Activated CD4-positive, alpha-beta memory T cell treated with anti-CD3 and anti-CD28 coated beads for 36 hours (primary cell): ENCODE data around the gene YAE1. TPM values are rescaled to one million over a fixed set of nuclear protein-coding genes. Genes with fewer than 3 reads are reported as not detected.

ENCODE experiments used
- CTCF ChIA-PET: fragments of 350-600 bp; sonication (Branson Sonifier 250); formaldehyde crosslinking; loops from one replicate; lab custom pipeline; 2021; ENCODE audit warnings: antibody characterized with exemption, inconsistent platforms; lab: Charles Lee
- POLR2A ChIA-PET: fragments of 350-600 bp; sonication (Branson Sonifier 250); formaldehyde crosslinking; loops from one replicate; lab custom pipeline; 2021; ENCODE audit warnings: antibody characterized with exemption; lab: Charles Lee
- DNase-seq: peaks from one replicate; pipeline ENCODE4 v3.0.0-alpha.2; 2020
- H3K27ac Mint-ChIP-seq: one replicate; pipeline ENCODE4 v1.8.0; 2021; ENCODE audit warnings: mixed read lengths
- H3K27me3 Mint-ChIP-seq: one replicate; pipeline ENCODE4 v1.8.0; 2021; ENCODE audit warnings: mixed read lengths
- H3K36me3 Mint-ChIP-seq: one replicate; pipeline ENCODE4 v1.8.0; 2021; ENCODE audit warnings: mixed read lengths
- H3K4me1 Mint-ChIP-seq: one replicate; pipeline ENCODE4 v1.8.0; 2021; ENCODE audit warnings: low read depth, mixed read lengths
- H3K4me3 Mint-ChIP-seq: one replicate; pipeline ENCODE4 v1.8.0; 2021; ENCODE audit warnings: mild to moderate bottlenecking, mixed read lengths
- H3K9me3 Mint-ChIP-seq: one replicate; pipeline ENCODE4 v1.8.0; 2021; ENCODE audit warnings: mixed read lengths
- intact Hi-C: fragments of 100-400 bp; cut with micrococcal nuclease; formaldehyde crosslinking; loops from one replicate; pipeline ENCODE4 v1.15.1; 2023
- total RNA-seq, 2 experiments: library from RNA; stranded (reverse); gene quantifications; one replicate each; pipeline ENCODE4 v1.2.3, GENCODE V29; 2021

YAE1 gene
- total RNA-seq, 2 experiments from 2014 or later: 7.3 to 8.8 TPM

DNA sequence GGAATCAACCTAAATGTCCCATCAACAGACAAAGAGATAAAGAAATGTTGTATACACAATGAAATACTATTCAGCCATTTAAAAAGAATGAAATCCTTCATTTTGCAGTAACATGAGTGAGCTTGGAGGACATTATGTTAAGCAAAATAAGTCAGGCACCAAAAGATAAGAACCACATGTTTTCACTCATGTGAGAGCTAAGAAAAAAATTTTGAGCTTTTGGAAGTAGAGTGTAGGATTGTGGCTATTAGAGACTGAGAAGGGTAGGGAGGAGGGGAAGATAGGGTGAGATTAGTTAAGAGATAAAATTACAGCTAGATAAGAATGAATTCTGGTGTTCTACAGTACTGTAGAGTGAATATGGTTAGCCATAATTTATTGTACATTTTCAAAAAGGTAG is 8.3 kb upstream of the YAE1 start:
- Mint-ChIP-seq H3K27ac (no peak overlapping the region), H3K4me3 (no peak overlapping the region), H3K36me3 (no peaks in the 10 kb centered on the region), H3K9me3 (no peaks in the 10 kb centered on the region), H3K27me3 (peaks cover 2% of the 10 kb centered on the region), H3K4me1 (no peaks in the 10 kb centered on the region)
- intact Hi-C loops: no loop called here
- ChIA-PET CTCF (interaction anchor here (0.6 kb wide), 1 partner anchor 21 kb away, joined by 3 read pairs; no protein-coding TSS in a partner anchor), POLR2A (no interaction called here)
- DNase-seq: no peak

DNA sequence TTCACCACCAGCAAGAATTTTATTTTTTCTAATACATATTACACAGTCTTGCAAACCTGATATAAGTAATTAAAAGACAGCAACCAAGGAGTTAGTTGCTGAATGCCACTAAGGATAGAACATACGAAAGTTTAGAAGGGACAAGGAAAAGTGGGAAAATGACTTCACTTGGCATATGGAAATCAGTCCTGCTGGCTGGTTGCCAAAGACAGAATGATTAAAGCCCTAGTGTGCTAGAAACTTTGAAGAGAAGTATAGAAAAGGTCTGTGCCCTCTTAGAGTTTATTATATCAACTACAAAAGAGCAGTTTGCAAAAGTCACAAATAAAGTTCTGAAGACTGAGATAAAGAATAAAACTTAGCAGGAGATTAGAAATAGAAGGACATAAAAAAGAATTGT is 5.8 kb upstream of the YAE1 start:
- Mint-ChIP-seq H3K36me3 (no peaks in the 10 kb centered on the region), H3K27ac (no peak overlapping the region), H3K4me1 (peaks cover under 1% of the 10 kb centered on the region), H3K9me3 (no peaks in the 10 kb centered on the region), H3K27me3 (peaks cover 2% of the 10 kb centered on the region), H3K4me3 (no peak overlapping the region)
- ChIA-PET CTCF (interaction anchor here (0.6 kb wide), 1 partner anchor 399 kb away, joined by 3 read pairs; no protein-coding TSS in a partner anchor), POLR2A (no interaction called here)
- intact Hi-C loops: no loop called here
- no peak for DNase-seq

DNA sequence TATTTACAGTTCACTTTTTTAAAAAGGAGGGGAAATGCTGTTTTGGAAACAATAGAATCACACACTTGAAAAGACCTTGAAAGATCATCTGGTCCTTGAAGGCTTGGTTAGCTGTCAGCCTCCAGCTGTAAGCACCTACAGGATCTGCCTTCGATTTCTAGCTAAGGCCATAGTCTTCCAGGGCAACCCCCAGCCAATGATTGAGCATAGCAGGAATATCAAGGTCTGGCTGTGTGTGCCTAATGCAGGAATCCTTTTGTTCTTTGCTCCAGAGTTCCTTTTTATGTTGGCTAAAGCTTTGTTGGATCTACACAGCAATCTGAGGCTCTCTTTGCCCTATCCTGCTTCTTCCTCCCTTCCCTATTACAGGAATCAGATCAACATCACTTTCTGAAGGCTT is 5.2 kb upstream of the YAE1 start:
- no peaks in the 10 kb centered on the region for H3K9me3 Mint-ChIP-seq
- CTCF ChIA-PET: no interaction called here
- H3K4me3 Mint-ChIP-seq: no peak overlapping the region
- H3K27ac Mint-ChIP-seq: no peak overlapping the region
- DNase-seq: no peak
- H3K36me3 Mint-ChIP-seq: no peaks in the 10 kb centered on the region
- POLR2A ChIA-PET: no interaction called here
- H3K4me1 Mint-ChIP-seq: peaks cover 3% of the 10 kb centered on the region
- intact Hi-C loops: no loop called here
- peaks cover 2% of the 10 kb centered on the region for H3K27me3 Mint-ChIP-seq

DNA sequence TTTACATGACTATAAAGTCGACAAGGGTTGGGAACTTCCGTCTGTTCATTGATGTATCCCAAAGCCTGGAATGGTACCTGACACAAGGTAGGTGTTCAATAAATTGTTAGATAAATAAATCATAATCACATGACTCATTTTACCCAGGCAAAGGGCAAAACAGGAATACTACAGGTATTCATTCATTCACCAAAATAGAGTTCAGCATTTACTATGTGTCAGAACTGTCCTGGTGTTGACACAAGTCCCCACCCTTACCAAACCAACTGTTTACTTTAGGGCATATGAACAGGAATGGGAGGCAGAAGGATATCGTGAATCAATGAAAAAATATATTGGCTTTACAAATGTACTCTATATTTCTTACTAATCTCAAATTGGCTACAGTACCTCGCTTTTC is 666 bp upstream of the YAE1 start:
- intact Hi-C loops: loop anchor here (5.0 kb wide), 1 partner anchor 567 kb away; the partner anchor contains the start of gene MPLKIP
- no peak for DNase-seq
- no peaks in the 10 kb centered on the region for H3K9me3 Mint-ChIP-seq
- peaks cover 9% of the 10 kb centered on the region for H3K36me3 Mint-ChIP-seq
- peak overlapping the region; percentile 92 for H3K27ac Mint-ChIP-seq
- H3K27me3 Mint-ChIP-seq: no peaks in the 10 kb centered on the region
- ChIA-PET POLR2A (no interaction called here), CTCF (no interaction called here)
- peak overlapping the region; percentile 98 for H3K4me3 Mint-ChIP-seq
- H3K4me1 Mint-ChIP-seq: peaks cover 17% of the 10 kb centered on the region

DNA sequence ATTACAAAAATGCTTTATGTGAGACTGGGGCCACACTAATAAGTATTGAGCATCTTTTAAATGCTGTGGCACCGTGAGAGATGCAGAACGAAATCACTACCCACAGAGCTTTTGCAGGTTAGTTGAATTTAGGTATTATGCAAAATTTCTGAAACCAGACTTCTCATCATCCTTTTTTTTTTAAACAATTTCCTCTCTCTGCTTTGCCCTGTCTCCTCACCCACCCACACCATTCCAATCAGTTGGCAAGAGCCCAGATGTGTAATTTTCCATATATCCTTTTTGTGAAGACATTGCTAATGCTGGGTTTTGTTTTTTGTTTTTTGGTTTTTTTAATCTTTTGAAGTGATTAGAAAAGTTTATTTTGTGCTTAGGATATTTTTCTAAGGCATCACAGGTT is 1.1 kb downstream of the YAE1 start:
- ChIA-PET POLR2A (interaction anchor here (0.8 to 1.2 kb wide), 3 partner anchors 8 to 56 kb away, joined by 3 to 10 read pairs (median 5); partner anchors contain the start of gene RALA), CTCF (interaction anchor here (0.6 to 1.8 kb wide), 5 partner anchors 12 to 1352 kb away, joined by 3 to 24 read pairs (median 4); no protein-coding TSS in a partner anchor)
- Mint-ChIP-seq H3K36me3 (peaks cover 12% of the 10 kb centered on the region), H3K27ac (no peak overlapping the region), H3K9me3 (no peaks in the 10 kb centered on the region), H3K4me3 (peak overlapping the region; percentile 98), H3K4me1 (peaks cover 17% of the 10 kb centered on the region), H3K27me3 (no peaks in the 10 kb centered on the region)
- intact Hi-C loops: loop anchor here (2.0 to 5.0 kb wide), 3 partner anchors 14 to 565 kb away; partner anchors contain the start of genes CDK13 and MPLKIP
- no peak for DNase-seq

DNA sequence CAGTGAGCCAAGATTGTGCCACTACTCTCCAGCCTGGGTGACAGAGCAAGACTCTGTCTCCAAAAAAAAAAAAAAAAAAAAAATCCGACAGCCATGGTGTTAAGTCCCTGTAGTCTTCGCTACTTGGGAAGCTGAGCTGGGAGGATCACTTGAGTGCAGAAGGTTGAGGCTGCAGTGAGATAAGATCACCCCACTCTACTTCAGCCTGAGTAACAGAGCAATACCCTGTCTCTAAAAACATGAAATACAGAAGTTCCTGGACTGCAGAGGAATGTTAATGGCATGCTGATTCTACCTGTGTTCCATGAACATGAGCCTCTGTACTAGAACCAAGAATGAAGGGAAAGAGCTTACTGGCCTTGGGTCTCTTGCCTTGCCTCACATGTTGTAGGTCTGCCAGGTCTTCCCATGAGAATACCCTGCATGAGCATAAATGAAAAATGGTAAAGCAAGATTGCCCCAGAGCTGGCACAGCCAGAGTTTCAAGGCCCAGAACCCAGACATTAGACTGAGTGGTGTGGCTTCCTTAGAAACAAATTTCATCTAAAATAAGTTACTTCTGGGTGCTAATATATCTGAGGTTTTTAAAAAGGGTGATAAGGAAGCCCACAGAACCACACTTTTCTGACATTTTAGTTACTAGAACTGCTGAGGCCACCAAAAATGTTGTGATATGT is 8.6 kb downstream of the YAE1 start:
- no peaks in the 10 kb centered on the region for H3K27me3 Mint-ChIP-seq
- intact Hi-C loops: no loop called here
- ChIA-PET CTCF (interaction anchor here (11.4 kb wide), 1 partner anchor 168 kb away, joined by 520 read pairs; no protein-coding TSS in a partner anchor), POLR2A (interaction anchor here (0.6 to 1.3 kb wide), 2 partner anchors 8 to 166 kb away, joined by 3 read pairs; no protein-coding TSS in a partner anchor)
- no peak overlapping the region for H3K4me3 Mint-ChIP-seq
- H3K4me1 Mint-ChIP-seq: peaks cover 2% of the 10 kb centered on the region
- H3K36me3 Mint-ChIP-seq: peaks cover 11% of the 10 kb centered on the region
- DNase-seq: no peak
- H3K27ac Mint-ChIP-seq: no peak overlapping the region
- H3K9me3 Mint-ChIP-seq: no peaks in the 10 kb centered on the region

DNA sequence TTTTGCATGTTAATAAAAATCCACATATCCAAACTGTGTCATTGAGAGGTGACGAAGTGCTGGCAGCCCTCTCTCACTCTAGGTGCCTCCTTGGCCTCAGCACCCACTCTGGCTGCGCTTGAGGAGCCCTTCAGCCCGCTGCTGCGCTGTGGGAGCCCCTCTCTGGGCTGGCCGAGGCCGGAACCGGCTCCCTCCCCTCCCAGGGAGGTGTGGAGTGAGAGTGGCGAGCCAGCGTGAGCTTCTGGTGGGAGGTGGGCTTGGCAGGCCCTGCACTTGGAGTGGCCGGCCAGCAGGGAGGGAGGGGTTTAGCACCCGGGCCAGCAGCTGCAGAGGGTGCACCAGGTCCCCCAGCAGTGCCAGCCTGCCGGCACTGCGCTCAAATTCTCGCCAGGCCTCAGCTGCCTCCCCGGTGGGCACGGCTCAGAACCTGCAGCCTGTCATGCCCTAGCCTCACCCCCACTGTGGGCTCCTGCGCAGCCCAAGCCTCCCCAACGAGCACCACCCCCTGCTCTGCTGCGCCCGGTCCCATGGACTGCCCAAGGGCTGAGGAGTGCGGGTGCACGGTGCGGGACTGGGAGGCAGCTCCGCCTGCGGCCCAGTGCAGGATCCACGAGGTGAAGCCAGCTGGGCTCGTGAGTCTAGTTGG is 11.1 kb downstream of the YAE1 start:
- Mint-ChIP-seq H3K27ac (no peak overlapping the region), H3K9me3 (no peaks in the 10 kb centered on the region), H3K36me3 (peaks cover 3% of the 10 kb centered on the region), H3K4me3 (no peak overlapping the region), H3K27me3 (no peaks in the 10 kb centered on the region), H3K4me1 (peaks cover 8% of the 10 kb centered on the region)
- no peak for DNase-seq
- intact Hi-C loops: no loop called here
- ChIA-PET CTCF (interaction anchor here (0.7 to 11.4 kb wide), 5 partner anchors 12 to 475 kb away, joined by 3 to 520 read pairs (median 27); no protein-coding TSS in a partner anchor), POLR2A (no interaction called here)

DNA sequence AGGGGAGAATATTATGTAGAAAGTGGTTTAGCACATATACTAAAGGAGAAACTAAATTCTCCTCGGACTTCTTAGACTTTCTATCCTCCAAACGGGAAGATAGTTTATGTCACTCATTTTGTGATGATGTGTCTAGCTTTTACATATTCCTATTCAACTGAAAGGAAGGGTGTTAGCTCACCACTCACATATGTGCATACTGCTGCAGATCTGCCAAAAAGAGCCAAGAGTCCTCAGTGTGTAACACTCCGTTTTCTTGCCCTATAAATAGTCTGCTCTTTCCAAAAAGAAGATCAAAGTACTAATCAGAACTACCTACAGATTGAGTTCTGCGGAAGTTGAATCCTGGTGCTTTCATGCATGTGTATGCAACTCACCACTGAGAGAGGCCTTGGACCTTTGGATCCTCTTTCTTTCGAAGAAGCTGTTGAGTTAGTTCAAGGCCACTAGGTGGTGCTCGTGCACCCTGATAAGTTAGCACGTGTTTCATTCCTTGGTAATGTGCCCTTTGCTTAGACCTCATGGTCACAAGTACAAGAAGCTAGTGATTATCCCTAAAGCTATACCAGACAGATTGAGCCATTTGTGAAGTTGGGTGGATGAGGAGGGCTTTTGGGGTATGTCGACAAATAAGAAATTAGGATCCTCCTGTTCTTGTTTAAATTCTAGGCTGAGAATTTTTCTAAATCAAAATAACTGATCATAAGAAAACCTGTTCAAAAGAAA is 14.1 kb downstream of the YAE1 start:
- no peaks in the 10 kb centered on the region for H3K27me3 Mint-ChIP-seq
- ChIA-PET CTCF (interaction anchor here (0.6 to 11.4 kb wide), 46 partner anchors 9 to 554 kb away, joined by 3 to 520 read pairs (median 4); partner anchors contain the start of genes MPLKIP, RALA, SUGCT and YAE1), POLR2A (interaction anchor here (0.6 to 2.3 kb wide), 6 partner anchors 9 to 555 kb away, joined by 3 to 7 read pairs (median 4); partner anchors contain the start of genes RALA and SUGCT)
- peaks cover 8% of the 10 kb centered on the region for H3K4me1 Mint-ChIP-seq
- H3K27ac Mint-ChIP-seq: no peak overlapping the region
- peaks cover 1% of the 10 kb centered on the region for H3K36me3 Mint-ChIP-seq
- DNase-seq: peak; percentile 83
- no peak overlapping the region for H3K4me3 Mint-ChIP-seq
- intact Hi-C loops: loop anchor here (1.0 to 5.0 kb wide), 5 partner anchors 14 to 472 kb away; partner anchors contain the start of gene YAE1
- H3K9me3 Mint-ChIP-seq: no peaks in the 10 kb centered on the region

DNA sequence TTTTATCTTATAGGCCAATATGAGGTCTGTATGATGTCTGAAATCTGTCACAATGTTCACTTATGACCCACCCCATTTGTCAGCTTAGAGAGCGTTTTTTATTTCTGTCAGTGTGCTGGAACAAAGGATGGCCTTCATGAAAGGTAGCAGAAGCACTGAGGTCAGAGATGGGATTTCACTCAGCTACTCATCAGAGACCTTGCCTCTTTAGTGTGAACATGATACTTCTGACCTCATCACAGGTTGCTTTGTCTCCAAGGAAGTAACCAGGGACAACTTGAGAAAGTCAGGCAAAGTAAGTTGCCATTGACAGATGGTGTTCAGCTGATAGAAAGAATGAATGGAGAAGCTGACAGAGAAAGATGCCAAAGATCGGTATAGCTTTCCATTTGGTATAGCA is 16.3 kb downstream of the YAE1 start:
- CTCF ChIA-PET: interaction anchor here (0.8 to 11.4 kb wide), 6 partner anchors 13 to 180 kb away, joined by 3 to 520 read pairs (median 4); partner anchors contain the start of gene RALA
- intact Hi-C loops: loop anchor here (5.0 kb wide), 1 partner anchor 470 kb away; no protein-coding TSS in a partner anchor
- no peak overlapping the region for H3K4me3 Mint-ChIP-seq

DNA sequence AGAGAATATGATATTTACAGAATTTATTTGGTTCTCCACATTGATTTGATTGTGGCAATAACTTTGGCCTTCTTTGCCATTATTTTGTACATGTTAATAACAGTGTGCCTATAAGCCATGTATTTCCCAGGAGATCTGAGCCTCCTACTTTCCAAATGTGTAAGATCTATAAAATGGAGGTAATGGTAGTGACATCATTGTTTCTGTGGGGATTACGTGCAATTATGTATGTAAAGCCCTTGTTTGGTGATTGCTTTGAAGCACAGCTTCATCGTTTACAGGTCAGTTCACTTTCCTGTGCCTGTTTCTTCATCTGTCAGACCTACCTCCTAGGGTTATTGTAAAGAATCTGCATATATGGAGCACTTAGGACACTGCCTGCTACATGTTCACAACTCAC is 17.3 kb downstream of the YAE1 start:
- H3K4me3 Mint-ChIP-seq: no peak overlapping the region
- H3K9me3 Mint-ChIP-seq: no peaks in the 10 kb centered on the region
- peaks cover 8% of the 10 kb centered on the region for H3K4me1 Mint-ChIP-seq
- intact Hi-C loops: loop anchor here (5.0 kb wide), 1 partner anchor 469 kb away; no protein-coding TSS in a partner anchor
- no peaks in the 10 kb centered on the region for H3K27me3 Mint-ChIP-seq
- ChIA-PET POLR2A (no interaction called here), CTCF (interaction anchor here (4.7 to 11.4 kb wide), 2 partner anchors 39 to 159 kb away, joined by 53 to 520 read pairs; partner anchors contain the start of gene RALA)
- DNase-seq: no peak
- no peak overlapping the region for H3K27ac Mint-ChIP-seq
- H3K36me3 Mint-ChIP-seq: no peaks in the 10 kb centered on the region

More for the DNA sequence above, 16.3 kb downstream of the YAE1 start:
- POLR2A ChIA-PET: no interaction called here
- DNase-seq: no peak
- H3K4me1 Mint-ChIP-seq: peaks cover 8% of the 10 kb centered on the region
- H3K27me3 Mint-ChIP-seq: no peaks in the 10 kb centered on the region
- no peak overlapping the region for H3K27ac Mint-ChIP-seq
- no peaks in the 10 kb centered on the region for H3K9me3 Mint-ChIP-seq
- no peaks in the 10 kb centered on the region for H3K36me3 Mint-ChIP-seq

DNA sequence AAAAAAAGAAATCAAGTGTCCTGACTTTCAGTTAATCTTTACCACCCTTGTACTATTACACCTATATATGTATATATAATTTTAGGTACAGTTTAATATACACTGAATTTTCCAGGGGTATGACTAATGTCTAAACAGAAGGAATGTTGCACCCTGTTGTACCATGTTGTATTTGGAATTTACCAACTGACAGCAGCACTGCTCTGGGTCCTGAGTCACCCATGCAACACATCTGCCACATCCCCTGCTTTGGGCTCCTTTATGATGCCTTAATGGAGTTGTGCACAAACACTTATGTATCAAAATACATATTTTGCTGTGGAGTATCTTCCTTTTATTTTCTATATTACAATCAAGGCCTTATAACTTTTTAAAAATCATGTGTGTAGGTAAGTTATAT is 21.2 kb downstream of the YAE1 start:
- H3K36me3 Mint-ChIP-seq: peaks cover 2% of the 10 kb centered on the region
- ChIA-PET CTCF (interaction anchor here (1.0 kb wide), 1 partner anchor 144 kb away, joined by 3 read pairs; no protein-coding TSS in a partner anchor), POLR2A (no interaction called here)
- H3K27me3 Mint-ChIP-seq: no peaks in the 10 kb centered on the region
- H3K4me1 Mint-ChIP-seq: peaks cover 30% of the 10 kb centered on the region
- H3K4me3 Mint-ChIP-seq: no peak overlapping the region
- DNase-seq: no peak
- H3K27ac Mint-ChIP-seq: no peak overlapping the region
- H3K9me3 Mint-ChIP-seq: no peaks in the 10 kb centered on the region
- intact Hi-C loops: no loop called here
